ENCODE results near the gene TFDP2.

The TFDP2 gene

GRCh38 chr3:141965471-141965870 is 183.9 kb downstream of the TFDP2 start:
- no peak for DNase-seq (ENCODE audit: low read depth in 2 of 2)

GRCh38 chr3:141963301-141963700 is 186.0 kb downstream of the TFDP2 start:
- DNase-seq (ENCODE audit: low read depth in 2 of 2): no peak

GRCh38 chr3:141960731-141961130 is 188.6 kb downstream of the TFDP2 start:
- peak in 1 of 2 experiments; percentile 34 for DNase-seq (ENCODE audit: low read depth in 2 of 2)

GRCh38 chr3:141959589-141960554 is 189.5 kb downstream of the TFDP2 start:
- peak; percentile 58 to 60 for DNase-seq (ENCODE audit: low read depth in 2 of 2)

- DNase-seq (ENCODE audit: low read depth in 2 of 2): no peak
Observed at GRCh38 chr3:141955175-141955574, 194.2 kb downstream of the TFDP2 start.

GRCh38 chr3:141952611-141953010 is 196.7 kb downstream of the TFDP2 start:
- no peak for DNase-seq (ENCODE audit: low read depth in 2 of 2)

- no peak for DNase-seq (ENCODE audit: low read depth in 2 of 2)
Observed at GRCh38 chr3:141950572-141951493, 198.5 kb downstream of the TFDP2 start.

GRCh38 chr3:141949972-141950371 is 199.4 kb downstream of the TFDP2 start:
- no peak for DNase-seq (ENCODE audit: low read depth in 2 of 2)

- DNase-seq (ENCODE audit: low read depth in 2 of 2): no peak
Observed at GRCh38 chr3:141949399-141949798, 199.9 kb downstream of the TFDP2 start.

- no peak for DNase-seq (ENCODE audit: low read depth in 2 of 2)
Observed at GRCh38 chr3:141945726-141946485, 203.4 kb downstream of the TFDP2 start.

- no peak for DNase-seq (ENCODE audit: low read depth in 2 of 2)
Observed at GRCh38 chr3:141942006-141942405, 207.3 kb downstream of the TFDP2 start.

GRCh38 chr3:141941093-141941492 is 208.3 kb downstream of the TFDP2 start:
- no peak for DNase-seq (ENCODE audit: low read depth in 2 of 2)

GRCh38 chr3:141940194-141940776 is 209.1 kb downstream of the TFDP2 start:
- no peak for DNase-seq (ENCODE audit: low read depth in 2 of 2)

GRCh38 chr3:141939759-141940158 is 209.6 kb downstream of the TFDP2 start:
- no peak for DNase-seq (ENCODE audit: low read depth in 2 of 2)

GRCh38 chr3:141938011-141938500 is 211.3 kb downstream of the TFDP2 start:
- DNase-seq (ENCODE audit: low read depth in 2 of 2): no peak

GRCh38 chr3:141934354-141934753 is 215.0 kb downstream of the TFDP2 start:
- DNase-seq (ENCODE audit: low read depth in 2 of 2): no peak

GRCh38 chr3:141933421-141934300 is 215.7 kb downstream of the TFDP2 start:
- no peak for DNase-seq (ENCODE audit: low read depth in 2 of 2)

- DNase-seq (ENCODE audit: low read depth in 2 of 2): no peak
Observed at GRCh38 chr3:141930801-141931200, 218.5 kb downstream of the TFDP2 start.

GRCh38 chr3:141929341-141929995 is 219.9 kb downstream of the TFDP2 start:
- no peak for DNase-seq (ENCODE audit: low read depth in 2 of 2)
